GM12891 (cell line): ENCODE measurements around the gene RABL2A. TPM values are rescaled to one million over a fixed set of nuclear protein-coding genes. Genes with fewer than 3 reads are reported as not detected.
"Not testable (repeated sequence)": the region's sequence is repeated elsewhere in the genome, so short reads cannot be mapped to it uniquely, and the experiment has no call there.

ENCODE experiments used
- DNase-seq: peaks from one replicate; pipeline ENCODE4 v3.0.0; 2011; ENCODE audit warnings: low spot score; ENCODE audit not compliant: insufficient read length
- FAIRE-seq: peaks from 2 replicates; lab custom pipeline; 2011; peaks lifted over from hg19 to GRCh38; lab: Jason Lieb, UNC
- SPI1 ChIP-seq: IDR thresholded peaks from 2 replicates; pipeline ENCODE4 v1.6.1; 2011; ENCODE audit warnings: low read depth, low read length, control low read depth
- polyA plus RNA-seq: library from polyadenylated mRNA; unstranded; fragments of >200 nt; gene quantifications from one replicate; pipeline ENCODE4 v1.2.1, GENCODE V29; 2012; ENCODE audit warnings: low read depth, missing spikeins, inconsistent platforms; ENCODE audit not compliant: missing spikeins

The RABL2A gene
- 14.1 TPM for polyA plus RNA-seq

DNA sequence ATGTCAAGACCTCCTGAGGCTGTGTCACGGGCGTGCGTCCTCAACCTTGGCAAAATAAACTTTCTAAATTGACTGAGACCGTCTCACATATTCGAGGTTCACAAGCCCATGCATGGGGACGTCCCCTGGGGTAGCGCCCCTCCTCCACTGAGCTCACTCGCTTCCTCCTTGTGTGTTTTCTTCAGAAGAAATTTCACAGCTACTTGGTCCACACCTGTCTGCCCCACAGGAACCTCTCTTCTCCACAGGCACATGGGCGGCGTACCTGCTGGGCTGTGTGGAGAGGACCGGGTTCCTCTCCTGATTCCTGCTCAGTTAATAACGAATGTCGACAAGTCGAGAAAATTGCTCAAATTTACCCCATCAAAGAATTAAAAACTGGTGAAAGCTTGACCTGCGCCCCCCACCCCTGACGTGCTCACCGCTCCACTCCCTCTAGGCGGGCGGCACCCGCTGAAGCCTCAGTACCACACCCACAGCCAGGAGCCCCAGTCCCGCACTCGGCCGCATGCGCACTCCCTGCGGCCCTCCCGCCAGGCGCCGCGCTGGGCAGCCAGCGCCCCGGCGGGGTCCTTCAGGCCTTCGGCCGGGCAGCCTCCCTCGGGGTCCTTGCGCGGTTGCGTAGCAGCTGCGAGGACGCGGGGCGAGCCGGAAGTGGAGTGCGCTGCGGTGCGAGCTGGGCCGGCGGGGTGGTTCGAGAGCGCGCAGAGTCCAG, at the start of gene RABL2A:
Gene RABL2A, plus strand, starts transcription at position 651 of the 715 bp plus-strand sequence. CDS start 1,341 bp downstream, outside the sequence.
- FAIRE-seq (peak; percentile 96), DNase-seq (peak; percentile 82)

DNA sequence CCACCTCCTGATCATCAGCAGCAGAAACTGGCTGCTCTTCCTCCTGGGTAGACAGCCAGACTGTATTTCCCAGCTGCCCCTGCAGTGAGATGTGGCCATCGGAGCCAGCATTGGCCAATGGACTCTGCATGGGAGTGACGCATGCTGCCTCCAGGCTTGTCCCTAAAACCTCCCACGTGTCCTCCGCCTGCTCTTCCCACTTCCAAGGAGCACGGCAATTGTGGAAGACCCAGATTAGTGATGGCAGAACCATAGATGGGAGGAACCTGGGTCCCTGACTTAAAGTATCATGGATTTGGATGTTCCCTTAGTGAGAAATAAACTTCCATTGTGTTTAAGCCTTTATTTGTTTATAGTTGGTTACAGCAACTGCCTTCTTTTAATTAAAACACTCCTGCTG, 48.6 kb upstream of the RABL2A start:
- FAIRE-seq, DNase-seq: not testable (repeated sequence)

DNA sequence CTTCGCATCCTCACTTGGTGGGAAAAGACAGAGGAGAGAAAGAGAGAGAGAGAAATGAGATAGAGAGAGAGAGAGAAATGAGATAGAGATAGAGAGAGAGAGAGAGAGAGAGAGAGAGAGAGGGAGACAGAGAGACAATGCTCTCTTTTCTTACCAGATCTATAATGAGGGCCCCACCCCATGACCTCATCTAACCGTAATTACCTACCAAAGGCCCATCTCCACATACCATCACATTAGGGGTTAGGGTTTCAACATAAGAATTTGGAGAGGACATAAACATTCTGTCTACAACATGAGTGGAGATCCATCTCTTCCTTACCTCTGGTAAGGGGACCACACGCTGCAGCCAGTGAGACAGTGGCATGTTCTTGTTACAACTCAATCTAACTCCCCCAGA, 44.6 kb upstream of the RABL2A start:
- FAIRE-seq, DNase-seq: not testable (repeated sequence)

DNA sequence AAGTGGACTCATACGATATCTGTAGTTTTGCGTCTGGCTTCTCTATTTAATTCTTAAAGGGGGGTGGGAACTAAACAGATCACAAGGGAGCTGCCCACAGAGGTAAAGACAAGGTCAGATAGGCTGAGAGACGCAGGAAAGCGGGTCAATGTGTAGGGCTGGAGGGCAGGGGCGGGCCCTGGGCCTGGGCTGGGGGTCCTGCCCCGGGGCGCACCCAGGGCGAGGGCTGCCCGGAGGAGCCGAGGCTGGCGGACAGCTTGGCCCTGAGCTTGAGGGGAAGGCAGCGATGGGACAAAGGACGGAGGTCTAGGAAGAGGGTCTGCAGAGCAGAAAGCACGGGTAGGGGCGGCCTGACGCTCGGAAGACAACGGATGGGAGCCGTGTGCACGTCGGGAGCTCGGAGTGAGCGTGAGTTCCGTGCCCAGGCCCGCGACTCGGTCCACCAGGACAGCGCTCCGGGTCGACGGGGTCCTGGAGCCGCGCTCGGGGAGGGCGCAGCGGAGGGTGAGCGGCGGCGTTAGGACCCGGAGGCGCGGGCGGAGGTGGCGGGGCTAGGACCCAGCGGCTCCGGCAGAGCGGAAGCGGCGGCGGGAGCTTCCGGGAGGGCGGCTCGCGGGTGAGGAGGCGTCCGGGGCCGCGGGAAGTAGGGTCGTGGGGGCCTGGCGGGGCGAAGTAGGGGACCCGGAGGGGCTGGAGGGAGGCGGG, 43.4 kb upstream of the RABL2A start:
- not testable (repeated sequence) for FAIRE-seq
- TF ChIP-seq SPI1, result 0 out of 2 replicates have a peak, but pooled peaks have one; percentile 17

DNA sequence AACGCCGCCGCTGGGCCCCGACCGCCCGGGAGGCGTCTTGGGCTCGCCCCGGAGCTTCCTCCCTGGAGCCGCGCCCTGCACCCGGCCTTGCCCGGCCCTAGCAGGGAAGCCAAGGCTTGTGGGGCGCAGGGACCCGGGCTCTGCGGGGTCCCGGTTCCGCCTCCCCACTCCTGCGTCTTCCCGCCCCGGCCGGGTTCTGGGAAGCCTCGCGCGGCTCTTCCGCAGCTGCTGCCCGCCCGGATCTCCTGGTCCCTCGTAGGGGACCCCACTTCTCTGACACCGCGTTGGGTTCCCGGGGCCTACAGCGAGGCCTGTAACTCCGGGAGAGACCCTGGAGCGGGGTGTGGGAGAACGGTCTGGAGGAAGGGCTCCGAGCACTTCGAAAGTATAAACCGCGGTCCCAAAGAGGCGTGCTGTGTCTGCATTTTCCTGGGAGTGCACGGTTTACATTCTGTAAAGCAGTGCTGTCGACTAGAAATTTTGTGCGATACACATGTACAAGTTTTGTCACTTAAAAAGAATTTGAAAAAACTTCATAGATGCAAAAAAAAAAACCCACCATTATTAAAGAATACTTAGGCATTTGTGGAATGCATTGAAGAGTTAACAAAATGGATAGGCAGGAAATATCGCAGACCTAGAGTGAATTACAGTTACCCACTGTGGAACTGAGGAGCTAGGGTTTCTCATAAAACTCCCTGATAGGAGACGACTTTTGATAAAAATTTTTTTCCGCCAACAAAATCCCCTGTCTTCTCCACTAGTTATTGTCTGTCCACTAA, 42.6 kb upstream of the RABL2A start:
- not testable (repeated sequence) for DNase-seq, FAIRE-seq

More for the DNA sequence above, 43.4 kb upstream of the RABL2A start:
- DNase-seq, result peak; percentile 66

DNA sequence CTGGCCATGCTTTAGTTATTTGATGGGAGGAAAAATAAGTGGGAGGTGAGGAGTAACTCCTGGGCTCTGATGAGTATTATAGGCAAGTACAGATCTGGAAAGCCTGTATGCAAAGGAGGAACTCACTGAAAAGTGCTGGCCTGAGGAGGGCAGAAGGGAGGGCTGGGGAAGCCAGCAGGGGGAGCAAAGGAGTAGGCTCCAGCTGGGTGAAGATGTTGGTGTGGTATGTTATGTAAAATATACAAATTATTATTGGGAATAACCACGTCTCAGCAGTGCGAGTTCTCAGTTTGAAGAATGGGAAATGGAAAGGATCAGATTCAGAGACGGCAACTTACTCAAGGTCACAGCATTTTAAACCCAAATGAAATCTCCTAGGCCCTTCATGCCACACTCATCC, 39.9 kb upstream of the RABL2A start:
- not testable (repeated sequence) for FAIRE-seq, DNase-seq

DNA sequence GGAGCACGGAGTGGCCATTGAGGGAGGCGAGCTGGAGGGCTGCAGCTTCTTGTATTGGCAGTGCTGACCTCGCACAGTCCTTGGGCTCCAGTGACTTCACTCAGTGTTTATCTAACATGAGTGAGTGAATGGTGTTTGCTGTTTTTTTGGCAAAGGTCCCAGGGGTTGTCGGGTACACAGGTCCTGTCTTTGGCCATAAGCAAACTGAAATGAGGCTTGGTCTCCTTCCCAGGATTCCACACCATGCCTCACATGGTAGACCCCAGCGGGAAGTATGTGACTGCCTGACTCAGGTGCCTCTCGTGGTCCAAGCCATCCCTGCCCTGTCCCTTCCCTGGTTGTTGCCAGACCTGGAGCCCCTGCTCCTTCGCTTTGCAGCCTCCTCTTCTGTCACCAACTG, 37.5 kb upstream of the RABL2A start:
- not testable (repeated sequence) for DNase-seq, FAIRE-seq

DNA sequence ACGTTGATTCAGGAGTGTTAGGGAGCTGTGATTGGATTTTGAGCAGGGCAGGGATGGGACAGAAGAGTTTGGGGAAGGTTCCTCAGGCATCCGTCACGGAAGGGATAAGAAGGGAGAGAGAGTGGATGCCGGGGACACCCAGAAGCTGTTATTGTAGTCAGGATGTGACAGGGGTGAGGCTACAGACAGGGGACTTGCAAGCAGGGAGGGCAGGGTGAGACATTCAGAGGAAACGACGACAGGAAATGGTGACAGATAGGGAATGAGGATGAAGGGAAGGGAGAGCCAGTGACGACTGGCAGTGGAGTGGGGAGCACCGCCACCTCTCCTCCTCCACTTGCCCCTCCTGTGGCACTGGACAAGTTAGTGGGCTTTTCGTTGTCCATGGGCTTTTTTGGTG, 35.1 kb upstream of the RABL2A start:
- not testable (repeated sequence) for DNase-seq, FAIRE-seq

DNA sequence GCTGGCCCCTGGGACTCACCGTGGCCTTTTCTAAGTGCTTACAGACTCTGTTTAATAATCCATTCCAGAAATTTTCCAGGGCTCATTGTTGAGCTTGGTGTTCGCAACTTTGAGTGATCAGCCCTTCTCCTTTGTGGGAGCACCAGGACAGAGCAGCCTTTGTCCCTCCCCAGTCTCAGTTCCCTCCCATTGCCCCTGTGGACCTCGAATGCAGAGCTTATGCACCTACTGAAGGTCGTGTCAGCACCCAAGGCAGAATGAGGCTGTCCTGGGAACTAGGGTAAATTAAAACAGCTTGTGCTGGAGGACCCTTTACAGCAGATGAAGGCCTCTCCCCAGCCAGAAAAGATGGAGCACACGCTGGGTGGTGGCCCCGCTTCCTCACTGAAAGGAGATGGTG, 33.8 kb upstream of the RABL2A start:
- FAIRE-seq, result not testable (repeated sequence)

DNA sequence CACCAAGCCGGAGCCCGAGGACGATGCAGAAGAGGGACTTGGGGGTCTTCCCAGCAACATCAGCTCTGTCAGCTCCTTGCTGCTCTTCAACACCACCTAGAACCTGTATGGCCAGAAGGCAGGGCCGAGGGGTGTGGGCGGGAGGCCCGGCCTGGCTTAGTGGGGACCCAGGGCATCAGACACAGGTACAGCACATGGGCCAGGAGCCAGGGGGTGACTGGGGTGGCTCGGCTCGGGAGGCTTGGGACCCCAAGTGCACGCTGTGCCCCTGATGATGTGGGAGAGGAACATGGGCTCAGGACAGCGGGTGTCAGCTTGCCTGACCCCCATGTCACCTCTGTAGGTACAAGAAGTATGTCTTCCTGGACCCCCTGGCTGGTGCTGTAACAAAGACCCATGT, 31.3 kb upstream of the RABL2A start:
- not testable (repeated sequence) for DNase-seq, FAIRE-seq

More for the DNA sequence above, 33.8 kb upstream of the RABL2A start:
- not testable (repeated sequence) for DNase-seq

DNA sequence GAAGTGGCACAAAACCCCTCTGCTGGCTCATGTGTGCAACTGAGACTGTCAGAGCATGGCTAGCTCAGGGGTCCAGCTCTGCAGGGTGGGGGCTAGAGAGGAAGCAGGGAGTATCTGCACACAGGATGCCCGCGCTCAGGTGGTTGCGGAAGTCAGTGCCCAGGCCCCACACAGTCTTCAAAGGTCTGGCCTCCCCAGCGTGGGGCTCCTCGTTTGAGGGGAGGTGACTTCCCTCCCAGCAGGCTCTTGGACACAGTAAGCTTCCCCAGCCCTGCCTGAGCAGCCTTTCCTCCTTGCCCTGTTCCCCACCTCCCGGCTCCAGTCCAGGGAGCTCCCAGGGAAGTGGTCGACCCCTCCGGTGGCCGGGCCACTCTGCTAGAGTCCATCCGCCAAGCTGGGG, 29.9 kb upstream of the RABL2A start:
- not testable (repeated sequence) for FAIRE-seq, DNase-seq

DNA sequence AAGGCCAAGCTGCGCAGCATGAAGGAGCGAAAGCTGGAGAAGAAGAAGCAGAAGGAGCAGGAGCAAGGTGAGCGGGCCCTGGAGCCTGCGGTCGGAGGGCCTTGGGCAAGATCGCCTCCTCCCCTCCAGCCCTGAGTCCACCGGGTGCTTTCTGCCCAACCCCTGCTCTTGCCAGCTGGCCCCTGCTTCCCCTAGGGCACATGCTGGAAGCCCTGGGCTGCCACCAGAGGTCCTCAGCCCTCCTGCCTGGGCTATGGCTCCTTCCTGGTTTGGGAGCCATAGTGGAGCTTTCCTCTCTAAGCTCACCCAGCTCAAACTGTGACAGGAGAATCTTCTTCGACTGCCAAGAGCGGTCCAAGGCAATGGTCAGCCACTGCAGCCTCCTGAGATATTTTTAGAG, 29.5 kb upstream of the RABL2A start:
- DNase-seq, result not testable (repeated sequence)

DNA sequence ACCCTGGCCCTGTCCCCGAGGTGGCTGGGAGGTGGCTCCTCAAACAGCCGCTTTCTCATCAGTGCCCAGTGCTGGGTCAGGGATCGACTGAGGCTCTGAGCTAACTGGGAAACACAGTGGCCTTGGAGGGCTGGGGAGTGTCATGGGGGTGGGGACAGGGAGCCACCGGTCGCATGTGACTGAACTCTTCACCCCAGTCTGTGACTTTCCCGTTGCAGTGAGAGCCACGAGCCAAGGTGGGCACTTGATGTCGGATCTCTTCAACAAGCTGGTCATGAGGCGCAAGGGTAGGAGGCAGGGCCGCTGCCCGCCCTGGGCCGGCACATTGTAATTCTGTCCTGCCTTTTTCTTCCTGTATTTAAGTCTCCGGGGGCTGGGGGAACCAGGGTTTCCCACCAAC, 28.9 kb upstream of the RABL2A start:
- DNase-seq, FAIRE-seq: not testable (repeated sequence)

More for the DNA sequence above, 29.5 kb upstream of the RABL2A start:
- not testable (repeated sequence) for FAIRE-seq

DNA sequence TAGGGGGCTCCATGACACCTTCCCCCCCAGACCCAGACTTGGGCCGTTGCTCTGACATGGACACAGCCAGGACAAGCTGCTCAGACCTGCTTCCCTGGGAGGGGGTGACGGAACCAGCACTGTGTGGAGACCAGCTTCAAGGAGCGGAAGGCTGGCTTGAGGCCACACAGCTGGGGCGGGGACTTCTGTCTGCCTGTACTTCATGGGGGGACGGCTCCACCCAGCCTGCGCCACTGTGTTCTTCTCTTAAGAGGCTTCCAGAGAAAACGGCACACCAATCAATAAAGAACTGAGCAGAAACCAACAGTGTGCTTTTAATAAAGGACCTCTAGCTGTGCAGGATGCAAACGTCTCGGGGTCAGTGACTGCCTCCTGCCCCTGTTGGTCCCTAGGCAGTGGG, 28.3 kb upstream of the RABL2A start:
- not testable (repeated sequence) for FAIRE-seq, DNase-seq

DNA sequence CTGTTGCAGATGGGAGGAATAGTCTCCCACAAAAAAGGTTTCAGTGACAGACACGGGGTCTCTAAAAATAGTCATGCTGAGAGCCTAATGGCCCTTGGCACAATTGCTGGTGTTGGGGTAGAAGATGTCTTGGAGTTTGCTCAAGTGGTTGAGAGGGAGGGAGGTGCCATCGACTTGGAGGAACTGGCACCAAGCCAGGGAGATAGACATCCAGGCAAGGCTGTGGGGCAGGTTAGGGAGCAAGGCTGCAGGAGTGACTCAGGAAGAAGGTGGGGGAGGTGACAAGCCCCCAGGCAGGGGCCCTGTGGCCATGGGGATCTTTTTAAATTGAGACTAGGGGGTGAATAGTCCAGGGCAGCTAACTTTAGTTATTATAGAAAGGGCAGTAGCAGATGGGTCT, 27.9 kb upstream of the RABL2A start:
- not testable (repeated sequence) for DNase-seq

DNA sequence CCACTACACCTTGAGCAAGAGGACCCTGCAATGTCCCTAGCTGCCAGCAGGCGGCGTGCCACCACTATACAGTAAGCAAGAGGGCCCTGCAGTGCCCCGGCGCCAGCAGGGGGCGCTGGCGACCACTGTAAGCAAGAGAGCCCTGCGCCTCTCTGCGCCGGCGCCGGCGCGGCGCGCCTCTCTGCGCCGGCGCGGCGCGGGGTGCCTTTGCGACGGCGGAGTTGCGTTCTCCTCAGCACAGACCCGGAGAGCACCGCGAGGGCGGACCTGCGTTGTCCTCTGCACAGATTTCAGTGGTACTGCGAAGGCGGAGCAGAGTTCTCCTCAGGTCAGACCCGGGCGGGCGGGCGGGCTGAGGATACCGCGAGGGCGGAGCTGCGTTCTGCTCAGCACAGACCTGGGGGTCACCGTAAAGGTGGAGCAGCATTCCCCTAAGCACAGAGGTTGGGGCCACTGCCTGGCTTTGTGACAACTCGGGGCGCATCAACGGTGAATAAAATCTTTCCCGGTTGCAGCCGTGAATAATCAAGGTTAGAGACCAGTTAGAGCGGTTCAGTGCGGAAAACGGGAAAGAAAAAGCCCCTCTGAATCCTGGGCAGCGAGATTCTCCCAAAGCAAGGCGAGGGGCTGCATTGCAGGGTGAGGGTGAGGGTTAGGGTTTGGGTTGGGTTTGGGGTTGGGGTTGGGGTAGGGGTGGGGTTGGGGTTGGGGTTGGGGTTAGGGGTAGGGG, 24.9 kb upstream of the RABL2A start:
- not testable (repeated sequence) for FAIRE-seq, DNase-seq

More for the DNA sequence above, 27.9 kb upstream of the RABL2A start:
- not testable (repeated sequence) for FAIRE-seq
